GOT3 (cell line): ENCODE measurements around the gene DOC2A.
"Not testable (repeated sequence)": the region's sequence is repeated elsewhere in the genome, so short reads cannot be mapped to it uniquely, and the experiment has no call there.

ENCODE experiments used
- DNase-seq: peaks from one replicate; lab custom pipeline; 2025; ENCODE audit warnings: mixed read lengths; lab: John Stamatoyannopoulos, UW

Gene DOC2A

DNA sequence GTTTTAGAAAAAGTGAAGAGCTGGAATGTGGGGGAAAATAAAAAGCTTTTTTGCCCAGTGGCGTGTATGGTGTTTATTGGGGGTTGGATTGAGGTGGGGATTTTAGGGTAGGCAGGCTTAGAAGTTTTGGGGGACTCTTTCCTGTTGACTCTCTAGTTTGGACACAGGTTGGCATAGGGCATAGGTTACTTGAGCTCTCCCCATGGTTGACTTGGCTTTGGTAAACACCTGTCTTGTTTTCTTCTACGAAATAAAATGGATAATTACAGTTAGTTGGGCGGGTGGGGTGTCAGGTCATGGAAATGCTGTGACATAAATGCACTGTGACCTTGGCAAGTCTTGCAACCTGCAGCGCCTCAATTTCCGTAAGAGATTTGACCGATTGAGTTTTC lies 37.8 kb downstream of the DOC2A start:
- DNase-seq: no peak

DNA sequence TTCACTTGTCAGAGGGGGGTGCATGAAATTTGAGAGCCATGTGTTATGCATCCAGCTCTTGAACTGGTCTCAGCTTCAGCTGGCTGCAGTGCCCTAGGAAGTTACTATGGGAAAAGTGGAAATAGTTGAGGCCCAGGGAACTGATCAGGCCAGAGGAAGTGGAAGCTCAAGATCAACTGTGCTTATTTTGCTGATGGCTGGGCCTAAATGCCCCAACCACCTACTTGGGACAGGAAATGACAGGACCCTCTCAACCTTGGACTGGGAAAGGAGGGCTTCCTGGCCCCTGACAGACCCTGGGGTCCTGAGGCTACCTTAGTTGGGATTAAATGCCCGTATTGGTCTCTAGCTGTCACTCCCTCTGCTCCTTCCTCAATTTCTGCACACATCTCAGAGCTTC lies 38.3 kb downstream of the DOC2A start:
- no peak for DNase-seq

DNA sequence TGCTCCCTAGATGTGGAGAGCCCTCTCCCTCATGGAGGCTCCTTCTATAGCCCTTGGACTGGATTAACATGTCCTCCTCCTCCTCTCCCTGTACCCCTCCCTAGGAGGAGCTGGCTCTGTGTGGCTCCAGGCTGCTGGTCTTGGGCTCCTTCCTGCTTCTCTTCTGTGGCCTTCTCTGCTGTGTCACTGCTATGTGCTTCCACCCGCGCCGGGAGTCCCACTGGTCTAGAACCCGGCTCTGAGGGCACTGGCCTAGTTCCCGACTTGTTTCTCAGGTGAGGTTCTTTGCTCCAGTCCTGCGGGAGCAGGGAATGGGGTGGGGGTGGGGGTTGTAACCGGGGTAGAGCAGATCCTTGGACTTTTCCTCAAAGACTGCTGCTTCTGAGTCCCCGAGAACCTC lies 39.5 kb downstream of the DOC2A start:
- no peak for DNase-seq

DNA sequence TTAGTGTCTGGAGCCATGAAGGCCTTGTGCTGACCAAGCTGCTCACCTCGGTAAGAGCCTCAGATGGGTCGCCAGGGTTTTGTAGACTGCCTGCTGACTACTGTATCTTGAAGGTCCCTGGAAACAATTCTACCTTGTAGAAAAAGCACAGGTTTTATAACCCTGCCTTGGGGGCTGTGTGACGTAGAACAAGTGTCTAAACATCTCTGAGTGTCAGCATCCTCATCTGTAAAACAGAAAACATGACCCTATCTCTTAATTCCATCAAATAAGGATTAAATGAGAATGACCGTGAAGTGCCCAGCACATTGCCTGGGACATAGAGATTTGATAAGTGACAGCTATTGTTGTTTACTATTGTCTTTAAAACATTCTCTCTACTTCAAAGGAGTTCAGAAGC lies 42.6 kb downstream of the DOC2A start:
- DNase-seq: no peak

DNA sequence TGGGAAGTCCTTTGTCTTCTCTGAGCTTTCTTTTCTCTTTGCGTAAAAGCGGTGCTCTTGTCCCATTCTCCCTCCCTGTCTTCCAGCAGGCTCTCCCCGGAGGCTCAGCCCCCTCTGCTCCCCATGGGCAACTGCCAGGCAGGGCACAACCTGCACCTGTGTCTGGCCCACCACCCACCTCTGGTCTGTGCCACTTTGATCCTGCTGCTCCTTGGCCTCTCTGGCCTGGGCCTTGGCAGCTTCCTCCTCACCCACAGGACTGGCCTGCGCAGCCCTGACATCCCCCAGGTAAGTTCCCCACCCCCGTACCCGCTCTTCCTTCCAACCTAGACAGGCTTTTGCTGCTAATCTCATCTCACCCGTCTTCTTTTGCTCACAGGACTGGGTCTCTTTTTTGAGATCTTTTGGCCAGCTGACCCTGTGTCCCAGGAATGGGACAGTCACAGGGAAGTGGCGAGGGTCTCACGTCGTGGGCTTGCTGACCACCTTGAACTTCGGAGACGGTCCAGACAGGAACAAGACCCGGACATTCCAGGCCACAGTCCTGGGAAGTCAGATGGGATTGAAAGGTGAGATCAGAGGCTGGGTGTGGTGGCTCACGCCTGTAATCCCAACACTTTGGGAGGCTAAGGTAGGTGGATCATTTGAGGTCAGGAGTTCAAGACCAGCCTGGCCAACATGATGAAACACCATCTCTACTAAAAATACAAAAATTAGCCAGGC lies 47.6 kb downstream of the DOC2A start:
- no peak for DNase-seq

DNA sequence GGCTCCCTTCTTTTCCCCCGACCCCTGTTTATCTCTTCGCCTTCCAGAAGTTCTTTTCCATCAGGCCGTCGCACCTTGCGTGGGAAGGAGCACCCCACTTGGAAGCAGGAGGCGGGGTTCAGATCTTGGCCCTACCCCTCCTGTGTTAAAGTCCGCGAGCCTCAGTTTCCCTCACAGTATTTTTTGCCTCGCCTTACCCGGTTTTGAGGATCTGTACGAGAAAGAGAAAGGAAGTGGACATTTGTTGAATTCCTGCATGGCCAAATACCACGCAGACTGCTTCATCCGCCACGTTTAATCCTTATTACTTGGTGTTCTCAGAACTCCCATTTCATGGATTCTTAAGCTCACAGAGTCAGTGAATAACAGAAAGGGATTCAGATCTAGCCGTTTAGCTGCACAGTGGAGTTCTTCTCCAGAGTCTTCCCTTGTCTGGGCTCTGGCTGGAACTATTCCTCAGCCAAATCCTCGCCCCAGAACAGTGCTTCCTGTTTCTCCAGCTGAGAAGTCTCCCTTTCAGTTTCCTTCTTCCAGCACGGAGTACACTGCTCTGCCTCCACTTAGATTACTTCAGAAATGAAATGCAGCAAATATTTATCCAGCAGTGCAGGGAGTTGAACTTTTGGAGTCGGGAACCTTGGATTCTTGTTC lies 48.4 kb downstream of the DOC2A start:
- DNase-seq: no peak

DNA sequence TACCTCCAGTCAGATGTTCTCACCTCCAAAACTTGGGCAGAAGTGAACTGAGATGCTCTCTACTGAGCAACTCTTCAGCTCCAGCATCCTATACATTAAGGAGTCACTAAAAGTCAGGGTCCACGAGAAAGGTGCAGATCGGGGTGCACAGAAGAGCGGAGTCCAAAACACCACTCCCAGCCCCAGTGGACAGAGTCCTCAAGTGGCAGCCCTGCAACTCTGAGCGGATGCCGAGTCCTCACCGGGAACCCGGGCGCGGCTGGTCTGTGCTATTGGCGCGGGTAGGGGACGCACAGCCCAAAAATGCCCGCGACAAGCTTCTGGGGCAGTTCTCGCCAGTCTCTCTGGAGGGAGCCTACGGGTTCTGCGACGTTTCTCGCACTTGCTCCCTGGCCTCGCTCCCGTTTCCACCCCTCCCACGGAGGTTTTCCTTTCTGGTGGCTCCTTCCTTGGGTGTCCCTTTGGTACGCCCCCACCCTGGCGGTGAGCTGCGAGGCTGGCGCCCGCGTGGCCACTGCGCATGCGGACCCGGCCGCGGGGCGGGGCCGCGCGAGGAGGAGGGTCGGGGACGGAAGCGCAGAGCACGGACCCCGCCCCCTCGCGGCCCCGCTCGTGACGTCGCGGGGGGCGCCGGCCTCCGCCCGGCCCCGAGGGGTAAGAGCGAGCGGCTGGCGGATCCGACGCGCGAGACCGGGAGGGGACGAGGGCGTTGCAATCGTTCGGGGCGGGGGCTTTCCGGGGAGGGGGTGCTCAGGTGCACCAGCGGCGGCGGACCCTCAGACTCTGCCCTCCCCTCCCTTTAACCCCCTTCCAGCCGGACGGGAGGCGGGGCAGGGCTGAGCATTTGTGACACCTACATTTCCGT lies 49.1 kb downstream of the DOC2A start, which contains the start of gene TMEM219:
TMEM219 (plus strand) TSS at position 601 of the 865 bp plus-strand sequence. CDS start 1,065 bp downstream, outside the sequence.
- peak; percentile 64 for DNase-seq

DNA sequence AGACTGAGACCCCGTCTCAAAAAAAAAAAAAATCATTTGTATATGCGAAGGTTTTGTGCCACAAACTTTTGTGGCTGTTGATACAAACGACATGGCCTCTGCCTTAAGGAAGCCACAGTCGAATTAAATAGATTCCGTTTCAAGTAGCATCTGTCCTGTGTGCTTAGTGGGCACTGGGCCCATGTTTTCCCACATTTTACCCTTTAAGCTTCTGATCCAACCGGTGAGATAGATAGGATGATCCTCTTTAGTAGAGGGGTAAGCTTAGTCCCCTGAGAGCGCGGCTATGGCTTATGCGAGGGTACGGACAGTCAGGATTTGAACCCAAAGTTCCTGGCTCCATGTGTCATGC lies 49.7 kb downstream of the DOC2A start:
- no peak for DNase-seq

DNA sequence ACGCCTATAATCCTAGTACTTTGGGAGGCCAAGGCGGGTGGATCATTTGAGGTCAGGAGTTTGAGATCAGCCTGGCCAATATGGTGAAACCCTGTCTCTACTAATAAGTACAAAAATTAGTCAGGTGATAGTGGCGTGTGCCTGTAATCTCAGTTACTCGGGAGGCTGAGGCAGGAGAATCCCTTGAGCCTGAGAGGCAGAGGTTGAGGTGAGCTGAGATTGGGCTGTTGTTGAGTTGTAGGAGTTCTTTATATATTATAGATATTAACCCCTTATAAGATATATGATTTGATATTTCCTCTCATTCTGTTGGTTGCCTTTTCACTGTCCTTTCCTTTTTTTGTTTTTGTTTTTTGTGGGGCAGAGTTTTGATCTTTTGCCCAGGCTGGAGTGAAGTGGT lies 51.0 kb downstream of the DOC2A start:
- not testable (repeated sequence) for DNase-seq

DNA sequence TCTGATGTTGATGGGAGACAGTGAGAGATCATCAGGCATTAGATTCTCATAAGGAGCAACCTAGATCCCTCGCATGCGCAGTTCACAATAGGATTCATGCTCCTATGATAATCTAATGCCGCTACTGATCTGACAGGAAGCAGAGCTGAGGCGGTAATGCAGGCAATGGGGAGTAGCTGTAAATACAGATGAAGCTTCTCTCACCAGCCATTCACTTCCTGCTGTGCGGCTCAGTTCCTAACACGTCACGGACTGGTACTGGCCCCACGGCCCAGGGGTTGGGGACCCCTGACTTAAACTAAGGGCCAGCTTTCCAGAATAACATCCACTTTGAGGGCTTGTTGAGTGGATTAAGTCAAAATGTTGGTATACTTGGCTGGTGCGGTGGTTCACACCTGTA lies 51.5 kb downstream of the DOC2A start:
- DNase-seq: no peak

DNA sequence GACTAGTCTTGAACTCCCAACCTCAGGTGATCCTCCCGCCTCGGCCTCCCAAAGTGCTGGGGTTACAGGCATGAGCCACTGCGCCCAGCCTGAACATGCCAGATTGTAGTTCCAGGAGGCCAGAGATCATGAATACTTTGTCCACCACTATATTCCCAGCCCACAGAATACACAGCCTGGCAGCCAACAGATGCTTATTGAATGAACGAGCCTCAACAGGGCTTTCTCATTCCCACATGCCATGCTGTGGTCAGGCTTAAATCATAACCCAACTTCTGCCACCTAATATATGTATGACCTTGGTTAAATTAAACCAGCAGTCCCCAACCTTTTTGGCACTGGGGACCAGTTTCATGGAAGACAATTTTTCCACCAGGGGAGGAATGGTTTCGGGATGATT lies 52.1 kb downstream of the DOC2A start:
- no peak for DNase-seq
